KOPT-K1 (cell line): Measurements from ENCODE around the gene LAMP5.

Source experiments
- H3K27ac ChIP-seq: fragments of 200-600 bp; sonication (generic); 2 replicates; pipeline ENCODE4 v1.5.1; 2016; ENCODE audit warnings: antibody characterized with exemption, mild to moderate bottlenecking, low read depth, low read length; ENCODE audit not compliant: poor library complexity, severe bottlenecking
- H3K36me3 ChIP-seq: fragments of 200-600 bp; sonication (generic); 2 replicates; pipeline ENCODE4 v1.5.1; 2017; ENCODE audit warnings: antibody characterized with exemption, mild to moderate bottlenecking, low read length, moderate library complexity; ENCODE audit not compliant: insufficient read depth
- H3K9me3 ChIP-seq: fragments of 200-600 bp; sonication (generic); 2 replicates; pipeline ENCODE4 v1.5.1; 2017; ENCODE audit warnings: antibody characterized with exemption, low read length, mild to moderate bottlenecking; ENCODE audit not compliant: insufficient read depth, poor library complexity, severe bottlenecking

The LAMP5 gene

DNA sequence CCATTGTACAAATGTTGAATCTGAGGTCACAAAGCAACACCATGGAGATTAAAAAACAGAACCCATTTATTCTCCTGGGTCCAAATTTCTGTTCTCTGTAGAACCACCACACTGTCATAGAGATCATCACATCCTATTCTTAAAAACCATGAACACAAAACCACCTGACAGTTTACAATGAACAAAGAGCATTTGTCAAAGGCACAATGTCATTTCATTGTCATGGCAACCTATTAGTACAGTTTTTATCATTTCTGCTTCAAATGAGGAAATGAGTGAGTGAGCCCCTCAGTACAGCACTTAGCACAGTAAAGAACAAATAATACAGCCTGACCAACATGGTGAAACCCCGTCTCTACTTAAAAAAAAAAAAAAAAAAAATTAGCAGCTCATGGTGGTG, 23.1 kb upstream of the LAMP5 start:
- Histone ChIP-seq H3K9me3 (no peaks in the 10 kb centered on the region), H3K36me3 (no peaks in the 10 kb centered on the region), H3K27ac (no peak overlapping the region)

DNA sequence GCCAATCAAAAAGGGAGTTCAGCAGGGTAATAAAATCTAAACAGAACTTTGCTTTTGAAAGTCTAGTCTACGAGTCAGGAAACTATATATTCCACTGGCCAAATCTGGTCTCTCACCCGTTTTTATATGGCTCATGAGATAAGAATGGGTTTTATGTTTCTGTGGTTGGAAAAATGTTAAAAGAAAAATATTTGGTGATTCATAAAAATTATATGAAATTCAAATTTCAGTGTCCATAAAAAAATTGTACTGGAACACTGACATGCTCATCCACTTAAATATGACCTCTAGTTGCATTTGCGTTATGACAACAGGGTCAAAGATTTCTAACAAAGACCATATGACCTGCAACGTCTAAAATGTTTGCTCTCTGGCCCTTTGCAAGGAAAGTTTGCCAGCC, 22.3 kb upstream of the LAMP5 start:
- Histone ChIP-seq H3K36me3 (no peaks in the 10 kb centered on the region), H3K9me3 (no peaks in the 10 kb centered on the region), H3K27ac (no peak overlapping the region)

DNA sequence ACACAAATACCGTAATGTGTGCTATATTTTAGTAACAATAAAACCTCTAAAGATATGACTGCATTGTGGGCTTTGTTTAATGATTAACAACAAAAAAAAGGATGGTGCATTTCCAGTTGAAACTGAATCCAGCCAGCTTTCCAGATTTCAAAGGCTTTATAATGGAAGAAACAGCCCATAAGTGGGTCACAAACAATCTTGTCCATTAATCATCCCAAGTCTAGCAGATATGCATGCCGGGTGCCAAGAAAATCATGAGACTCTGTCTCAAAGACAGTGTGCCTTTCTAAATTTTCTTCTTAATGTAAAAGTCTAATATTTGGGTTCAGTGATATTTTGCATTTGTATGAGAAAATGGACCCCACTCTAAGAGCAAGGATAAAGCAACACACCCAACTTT, 20.6 kb upstream of the LAMP5 start:
- no peaks in the 10 kb centered on the region for H3K36me3 ChIP-seq
- no peak overlapping the region for H3K27ac ChIP-seq
- H3K9me3 ChIP-seq: no peaks in the 10 kb centered on the region

DNA sequence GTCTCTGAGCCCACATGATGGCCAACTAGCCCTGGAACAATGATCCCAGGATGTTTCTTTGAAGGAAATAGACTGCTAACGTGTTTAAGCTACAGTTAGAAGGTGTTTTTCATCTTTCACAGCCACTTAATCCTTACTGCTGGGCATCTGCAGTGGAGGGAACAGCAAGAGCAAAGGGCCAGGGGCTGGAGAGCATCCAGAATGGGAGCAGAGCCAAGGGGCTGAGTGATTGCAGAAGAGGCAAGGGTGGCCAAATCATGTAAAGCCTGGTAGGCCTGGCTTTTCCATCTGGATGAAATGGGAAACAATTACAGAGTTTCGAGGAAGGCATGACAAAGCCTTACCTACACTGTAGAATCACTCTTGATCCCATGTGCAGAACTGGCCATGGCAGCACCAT, 18.7 kb upstream of the LAMP5 start:
- no peaks in the 10 kb centered on the region for H3K9me3 ChIP-seq
- H3K36me3 ChIP-seq: no peaks in the 10 kb centered on the region
- no peak overlapping the region for H3K27ac ChIP-seq

DNA sequence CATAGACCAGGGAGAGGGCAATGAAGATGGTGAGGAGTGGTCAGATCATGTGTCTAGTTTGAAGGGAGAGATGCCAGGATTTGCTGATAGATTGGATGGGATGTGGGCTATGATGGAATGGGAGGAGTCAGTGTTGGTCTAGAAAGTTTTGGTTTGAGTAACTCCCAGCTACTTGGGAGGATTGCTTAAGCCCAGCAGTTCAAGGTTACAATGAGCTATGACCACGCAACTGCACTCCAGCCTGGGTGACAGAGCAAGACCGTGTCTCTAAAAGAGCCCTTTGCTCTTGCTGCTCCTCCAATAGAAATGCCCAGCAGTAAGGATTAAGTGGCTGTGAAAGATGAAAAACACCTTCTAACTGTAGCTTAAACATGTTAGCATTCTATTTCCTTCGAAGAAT, 18.2 kb upstream of the LAMP5 start:
- Histone ChIP-seq H3K27ac (no peak overlapping the region), H3K9me3 (no peaks in the 10 kb centered on the region), H3K36me3 (no peaks in the 10 kb centered on the region)

DNA sequence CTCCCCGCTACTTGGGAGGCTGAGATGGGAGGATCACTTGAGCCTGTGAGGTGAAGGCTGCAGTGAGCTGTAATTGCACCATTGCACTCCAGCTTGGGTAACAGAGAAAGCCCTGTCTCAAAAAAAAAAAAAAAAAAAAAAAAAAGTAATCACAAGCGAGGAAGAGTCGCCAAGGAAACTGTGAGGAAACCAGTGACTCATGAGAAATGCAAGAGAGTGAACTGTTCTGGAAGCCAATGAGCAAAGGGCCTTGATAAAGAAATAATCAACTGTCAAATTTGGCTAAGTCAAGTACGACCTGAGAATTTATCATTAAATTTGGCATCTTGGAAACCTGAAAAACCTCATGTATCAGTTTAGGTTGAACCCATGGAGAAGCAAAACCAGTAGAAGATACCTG, 16.1 kb upstream of the LAMP5 start:
- H3K27ac ChIP-seq: no peak overlapping the region
- H3K36me3 ChIP-seq: no peaks in the 10 kb centered on the region
- no peaks in the 10 kb centered on the region for H3K9me3 ChIP-seq

DNA sequence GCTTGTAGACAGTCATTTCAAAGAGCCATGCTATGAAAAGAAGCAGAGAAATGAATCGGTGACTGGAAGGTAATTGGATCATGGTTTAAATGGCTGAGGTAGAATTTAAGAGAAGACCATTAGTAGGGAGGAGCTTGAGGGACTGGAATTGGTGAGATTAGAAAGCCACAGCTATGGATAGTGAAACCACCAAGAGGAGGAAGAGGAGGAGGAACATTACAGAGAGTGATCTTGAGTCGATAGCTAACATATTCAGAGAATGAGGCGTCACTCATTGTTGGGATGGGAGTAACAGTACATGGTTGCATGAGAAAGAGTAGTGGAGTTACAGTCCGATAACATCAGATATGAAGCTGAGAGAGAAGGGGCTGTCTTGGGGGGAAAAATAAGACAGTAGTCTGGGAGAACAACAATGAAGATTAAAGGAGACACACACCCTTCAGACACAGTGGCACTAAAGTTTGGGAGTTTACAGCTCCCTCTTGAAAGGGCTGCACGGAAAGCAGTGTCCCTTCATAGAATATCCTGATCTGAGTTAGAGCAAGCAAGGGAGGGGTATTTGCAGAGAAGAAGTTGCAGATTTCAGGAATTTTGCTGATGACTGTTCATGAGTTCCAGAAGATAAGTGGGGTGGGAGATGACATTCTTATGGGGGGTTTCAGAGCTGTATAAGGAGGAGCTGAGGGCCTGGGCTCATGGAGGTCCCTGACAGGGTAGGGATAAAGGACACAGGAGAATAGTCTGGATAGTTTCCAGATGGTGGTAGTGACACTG, 15.1 kb upstream of the LAMP5 start:
- no peaks in the 10 kb centered on the region for H3K9me3 ChIP-seq
- no peak overlapping the region for H3K27ac ChIP-seq
- no peaks in the 10 kb centered on the region for H3K36me3 ChIP-seq

DNA sequence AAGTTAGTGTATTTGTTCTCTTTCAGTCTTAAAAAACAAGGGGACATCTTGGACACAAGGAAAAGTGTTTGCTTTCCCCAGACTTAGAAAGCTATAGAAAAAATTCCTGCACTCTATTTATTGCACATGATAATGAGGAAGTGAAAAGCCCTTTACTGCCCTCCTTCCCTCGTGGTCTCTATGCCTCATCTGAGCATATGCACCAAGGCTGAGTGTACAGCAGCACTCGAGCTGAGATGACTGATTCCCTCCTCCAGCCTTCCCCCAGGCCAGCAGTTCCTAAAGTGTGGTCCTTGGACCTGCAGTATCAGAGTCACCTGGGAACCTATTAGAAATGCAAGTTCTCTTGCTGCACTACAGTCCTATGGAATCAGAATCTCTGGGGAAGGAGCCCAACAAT, 14.3 kb upstream of the LAMP5 start:
- Histone ChIP-seq H3K9me3 (no peaks in the 10 kb centered on the region), H3K27ac (no peak overlapping the region), H3K36me3 (no peaks in the 10 kb centered on the region)

DNA sequence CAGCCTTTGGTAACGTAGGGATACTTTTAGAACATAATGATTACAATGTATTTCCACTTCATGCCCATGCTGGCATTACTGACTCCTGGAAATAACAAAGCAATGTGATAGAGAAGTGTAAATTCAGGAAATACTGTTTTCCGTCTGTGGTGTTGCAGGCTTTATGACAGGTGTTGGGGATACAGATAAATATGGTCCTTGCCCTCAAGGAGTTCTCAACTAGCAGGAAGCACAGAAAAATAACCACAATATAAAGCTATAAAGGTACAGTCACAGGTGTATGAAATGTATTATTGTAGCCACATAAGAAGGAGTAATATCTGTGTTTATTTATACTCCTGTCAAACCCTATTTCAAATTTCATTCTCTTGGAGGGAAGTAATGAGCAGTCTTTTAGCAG, 12.9 kb upstream of the LAMP5 start:
- H3K9me3 ChIP-seq: peaks cover 7% of the 10 kb centered on the region
- H3K36me3 ChIP-seq: no peaks in the 10 kb centered on the region
- no peak overlapping the region for H3K27ac ChIP-seq

DNA sequence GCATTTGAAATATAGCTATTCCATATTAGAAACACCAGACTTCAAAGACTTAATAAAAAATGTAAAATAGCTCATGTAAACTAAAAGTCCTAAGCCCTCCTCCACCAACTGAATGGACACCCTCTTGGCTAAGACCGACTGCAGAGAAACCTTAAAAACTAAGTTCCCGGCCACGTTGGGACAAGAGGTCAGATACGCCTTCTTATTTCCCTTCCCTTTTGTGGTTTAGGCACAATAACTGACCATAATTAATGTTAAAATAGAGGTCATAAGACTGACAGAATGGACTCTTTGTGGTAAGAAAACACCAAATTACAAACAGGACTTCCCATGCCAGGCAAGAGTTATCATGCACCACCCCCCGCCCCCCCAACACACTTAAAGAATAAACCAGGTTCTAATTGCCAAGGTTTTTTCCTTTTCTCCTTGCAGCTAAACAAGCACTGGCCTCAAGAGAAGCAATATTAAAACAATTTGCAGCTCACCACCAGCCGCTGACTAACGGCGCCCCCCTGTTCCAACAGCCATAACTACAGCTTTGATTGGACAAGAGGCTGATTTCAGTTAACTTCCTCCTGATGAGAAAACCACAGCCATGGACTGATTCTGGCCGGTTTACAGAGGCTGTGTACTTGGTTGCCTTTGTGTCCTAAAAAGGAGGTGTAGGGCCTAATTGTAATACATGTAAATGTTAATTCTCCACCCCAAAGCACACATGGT, 10.7 kb upstream of the LAMP5 start:
- no peaks in the 10 kb centered on the region for H3K36me3 ChIP-seq
- peaks cover 10% of the 10 kb centered on the region for H3K9me3 ChIP-seq
- no peak overlapping the region for H3K27ac ChIP-seq

DNA sequence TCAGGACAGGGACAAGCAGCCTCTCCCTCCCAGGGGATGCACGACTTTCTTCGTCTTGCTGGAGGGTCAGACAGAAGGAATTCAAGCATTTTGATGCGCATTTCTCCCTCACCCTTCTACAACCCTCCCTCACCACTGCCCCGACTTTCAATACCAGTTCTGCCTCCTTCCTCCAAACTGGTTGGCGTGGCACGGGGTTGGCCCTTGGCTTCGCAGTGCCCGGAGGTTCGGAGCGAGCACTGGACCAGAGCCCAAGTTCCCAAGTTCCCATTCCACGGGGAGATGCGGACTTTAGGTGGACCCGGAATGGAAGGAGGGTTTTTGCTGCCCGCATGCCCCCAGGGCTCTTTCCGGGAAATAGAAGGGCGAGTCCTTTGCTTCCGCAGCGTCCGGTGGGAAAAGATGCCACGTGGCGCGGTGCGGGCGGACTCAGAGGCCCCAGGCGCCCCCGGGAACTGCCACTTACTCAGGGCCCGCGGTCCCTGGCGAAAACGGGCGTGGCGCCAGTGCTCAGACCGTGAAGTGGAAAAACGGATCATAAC, 8.0 kb upstream of the LAMP5 start:
- H3K27ac ChIP-seq: no peak overlapping the region
- peaks cover 10% of the 10 kb centered on the region for H3K9me3 ChIP-seq
- no peaks in the 10 kb centered on the region for H3K36me3 ChIP-seq

DNA sequence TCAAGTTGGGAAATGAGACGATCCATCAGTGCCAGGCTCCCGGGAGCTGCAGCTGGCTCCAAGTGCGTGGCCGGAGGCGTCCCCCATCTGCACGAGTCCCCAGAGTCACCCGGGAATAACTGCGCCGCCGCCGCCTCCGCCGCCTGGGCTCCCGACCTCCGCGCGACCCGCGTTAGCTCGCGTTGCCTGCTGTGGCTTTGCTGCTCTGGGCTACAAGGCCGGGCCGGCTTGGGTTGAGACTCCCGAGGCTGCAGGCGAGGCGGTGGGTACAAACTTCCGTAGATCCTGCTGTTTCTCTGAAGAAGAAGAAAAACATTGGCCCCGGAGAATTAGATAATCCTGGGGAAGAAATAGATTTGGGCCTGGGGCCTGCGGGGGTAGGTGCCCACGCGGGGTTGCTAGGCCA, 7.4 kb upstream of the LAMP5 start:
- H3K36me3 ChIP-seq: no peaks in the 10 kb centered on the region
- H3K27ac ChIP-seq: no peak overlapping the region

DNA sequence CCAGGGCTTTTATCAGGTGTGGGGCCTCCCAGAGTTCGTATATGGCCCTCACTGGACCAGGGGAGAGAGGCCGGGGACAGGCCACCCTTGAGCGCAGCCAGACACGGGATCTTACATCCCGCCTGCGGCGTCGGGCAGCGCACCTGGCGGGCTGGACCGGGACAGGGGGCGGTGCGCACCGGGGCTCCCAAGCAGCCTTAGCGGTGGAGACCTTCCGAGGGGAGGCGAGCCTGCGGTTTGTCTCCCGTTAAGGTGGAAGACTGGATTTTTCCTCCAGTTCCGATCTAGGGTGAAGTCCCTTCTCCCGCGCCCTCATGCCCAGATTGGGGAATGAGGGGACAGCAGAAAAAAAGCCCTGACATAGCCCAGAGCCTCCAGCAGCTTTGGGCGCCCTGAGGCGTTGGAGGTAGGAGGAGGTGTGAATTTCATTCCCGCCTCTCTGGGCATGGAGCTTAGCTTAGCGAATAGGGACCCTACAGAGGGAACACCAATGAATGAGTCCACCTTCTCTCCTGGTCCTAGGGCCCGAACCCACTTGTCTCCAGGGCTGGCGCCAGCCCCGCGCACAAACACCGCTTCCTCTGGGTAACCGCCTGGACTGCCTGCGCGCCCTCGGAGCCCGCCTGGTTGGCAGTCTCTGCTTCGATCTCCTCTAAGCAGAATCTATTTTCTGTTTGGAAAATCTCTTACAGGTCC, 6.7 kb upstream of the LAMP5 start:
- H3K9me3 ChIP-seq: peaks cover 10% of the 10 kb centered on the region
- no peak overlapping the region for H3K27ac ChIP-seq
- H3K36me3 ChIP-seq: no peaks in the 10 kb centered on the region

More for the DNA sequence above, 7.4 kb upstream of the LAMP5 start:
- H3K9me3 ChIP-seq: peaks cover 10% of the 10 kb centered on the region

DNA sequence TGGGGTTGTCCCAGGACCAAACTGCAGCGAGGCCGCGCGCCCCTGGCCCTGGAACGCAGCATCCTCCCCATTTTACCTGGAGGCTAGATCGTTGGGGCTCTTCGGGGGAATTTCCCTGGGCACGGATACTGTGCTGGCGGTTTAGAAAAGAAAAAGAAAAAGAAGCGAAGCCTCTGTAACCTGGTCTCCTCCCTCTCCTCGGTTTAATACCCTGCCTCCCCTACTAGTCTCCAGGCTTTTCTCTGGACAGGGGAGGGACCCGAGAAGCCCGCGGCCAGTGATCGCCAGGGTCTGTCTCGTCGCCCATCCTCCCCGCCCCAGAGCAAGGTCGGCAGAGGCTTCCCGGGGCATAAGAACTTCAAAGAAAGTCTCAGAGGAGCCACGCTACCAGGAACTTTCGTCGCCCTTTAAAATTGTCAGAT, 6.1 kb upstream of the LAMP5 start:
- H3K9me3 ChIP-seq: peaks cover 10% of the 10 kb centered on the region
- no peaks in the 10 kb centered on the region for H3K36me3 ChIP-seq
- H3K27ac ChIP-seq: no peak overlapping the region

DNA sequence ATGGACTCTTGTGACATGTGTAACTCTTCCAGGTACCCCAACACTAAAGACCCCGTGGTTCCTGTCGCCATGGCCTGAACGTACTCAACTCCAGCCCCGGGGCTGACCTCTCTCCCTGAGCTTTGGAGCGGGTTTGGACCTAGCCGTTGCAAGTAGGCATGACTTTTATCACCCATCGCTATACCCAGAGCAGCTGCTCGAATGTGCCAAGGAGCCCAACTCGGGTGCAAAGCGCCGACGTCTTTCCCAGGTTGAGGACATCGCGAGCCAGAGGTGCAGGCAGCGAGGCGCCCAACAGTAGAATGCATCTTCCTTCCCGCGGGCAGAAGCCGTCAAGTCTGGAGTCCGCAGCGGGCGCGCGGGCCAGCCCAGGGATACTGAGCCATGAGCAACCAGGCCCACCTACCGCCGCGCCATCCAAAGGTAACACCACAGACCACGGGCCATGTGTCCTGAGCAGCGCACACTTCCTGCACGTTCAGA, 5.7 kb upstream of the LAMP5 start:
- Histone ChIP-seq H3K9me3 (peaks cover 10% of the 10 kb centered on the region), H3K36me3 (no peaks in the 10 kb centered on the region), H3K27ac (no peak overlapping the region)
